ENCODE results near the gene MXD1. TPM values are rescaled to one million over a fixed set of nuclear protein-coding genes. Genes with fewer than 3 reads are reported as not detected.

MXD1 gene
- total and polyA plus RNA-seq, 9 of the 15 experiments (the other 6 are each of a cell fraction or from before 2014, with no cell fraction given): 6.7 to 35.9 (median 11.0) TPM

DNA sequence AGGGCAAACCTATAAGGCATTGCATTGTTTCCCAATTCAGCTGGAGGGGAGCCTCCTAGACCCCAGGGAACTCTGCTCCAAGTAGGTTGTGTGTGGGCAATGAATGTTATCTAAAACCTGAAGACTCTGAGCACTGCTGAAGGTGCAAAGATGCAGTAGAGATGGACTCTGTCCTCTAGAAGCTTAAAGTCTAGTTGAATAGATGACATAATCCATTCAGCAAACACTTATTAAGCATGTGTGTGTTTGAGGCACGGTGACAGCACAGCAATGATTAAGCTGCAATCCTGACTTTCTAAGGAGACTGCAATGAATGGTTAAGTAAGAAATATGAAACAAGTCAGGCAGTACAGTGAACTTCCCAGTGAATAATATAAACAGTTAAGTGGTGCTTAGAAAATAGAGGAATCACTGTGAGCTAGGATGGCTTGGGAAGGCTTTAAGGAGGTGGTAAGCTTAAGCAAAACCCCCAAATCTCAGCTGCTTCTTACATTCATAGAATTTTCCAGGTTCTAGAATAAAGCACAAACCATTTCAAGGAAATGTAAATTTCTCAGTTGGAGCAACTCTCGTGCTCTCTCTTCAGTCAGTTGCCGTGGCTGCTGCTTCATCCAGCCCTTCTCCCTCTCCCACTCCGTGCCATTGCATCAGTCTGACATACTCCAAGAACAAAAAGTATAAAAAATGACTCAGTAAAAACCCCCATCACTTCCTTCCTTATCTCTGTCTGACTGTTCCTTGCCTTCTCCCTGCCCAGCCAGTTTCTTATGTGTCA lies 19.1 kb downstream of the MXD1 start (continued):
- TF ChIP-seq, protein P1, sequence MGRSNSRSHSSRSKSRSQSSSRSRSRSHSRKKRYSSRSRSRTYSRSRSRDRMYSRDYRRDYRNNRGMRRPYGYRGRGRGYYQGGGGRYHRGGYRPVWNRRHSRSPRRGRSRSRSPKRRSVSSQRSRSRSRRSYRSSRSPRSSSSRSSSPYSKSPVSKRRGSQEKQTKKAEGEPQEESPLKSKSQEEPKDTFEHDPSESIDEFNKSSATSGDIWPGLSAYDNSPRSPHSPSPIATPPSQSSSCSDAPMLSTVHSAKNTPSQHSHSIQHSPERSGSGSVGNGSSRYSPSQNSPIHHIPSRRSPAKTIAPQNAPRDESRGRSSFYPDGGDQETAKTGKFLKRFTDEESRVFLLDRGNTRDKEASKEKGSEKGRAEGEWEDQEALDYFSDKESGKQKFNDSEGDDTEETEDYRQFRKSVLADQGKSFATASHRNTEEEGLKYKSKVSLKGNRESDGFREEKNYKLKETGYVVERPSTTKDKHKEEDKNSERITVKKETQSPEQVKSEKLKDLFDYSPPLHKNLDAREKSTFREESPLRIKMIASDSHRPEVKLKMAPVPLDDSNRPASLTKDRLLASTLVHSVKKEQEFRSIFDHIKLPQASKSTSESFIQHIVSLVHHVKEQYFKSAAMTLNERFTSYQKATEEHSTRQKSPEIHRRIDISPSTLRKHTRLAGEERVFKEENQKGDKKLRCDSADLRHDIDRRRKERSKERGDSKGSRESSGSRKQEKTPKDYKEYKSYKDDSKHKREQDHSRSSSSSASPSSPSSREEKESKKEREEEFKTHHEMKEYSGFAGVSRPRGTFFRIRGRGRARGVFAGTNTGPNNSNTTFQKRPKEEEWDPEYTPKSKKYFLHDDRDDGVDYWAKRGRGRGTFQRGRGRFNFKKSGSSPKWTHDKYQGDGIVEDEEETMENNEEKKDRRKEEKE (IDR thresholded peaks at IDR 0.05; ENCODE audit: borderline replicate concordance in 1 of 2, control insufficient read depth in 1 of 2, low read depth in 2 of 2, low read length in 1 of 2): no peak
- TF ChIP-seq FOXJ3 (CRISPR knock-in tag; IDR thresholded peaks at IDR 0.05) (no peak), BRF1 (IDR thresholded peaks at IDR 0.05; ENCODE audit: borderline replicate concordance, extremely low read depth, insufficient read length) (no peak), MYNN (IDR thresholded peaks at IDR 0.05) (no peak), MYNN (CRISPR knock-in tag; IDR thresholded peaks at IDR 0.05) (no peak), CTCFL (IDR thresholded peaks at IDR 0.05; ENCODE audit: borderline replicate concordance, insufficient read depth, low read depth, low read length, poor library complexity, severe bottlenecking) (no peak), RBFOX2 (IDR thresholded peaks at IDR 0.05; ENCODE audit: low read depth, low read length) (peak; percentile 56), NCOA2 (IDR thresholded peaks at IDR 0.05; ENCODE audit: partially characterized antibody in 2 of 2) (no peak), ZNF354B (CRISPR knock-in tag; IDR thresholded peaks at IDR 0.05) (no peak), ZNF668 (CRISPR knock-in tag; IDR thresholded peaks at IDR 0.05) (no peak), MAFF (IDR thresholded peaks at IDR 0.05; ENCODE audit: low read length) (peak; percentile 56; the same call in 1 of the 2 replicates), NFYB (IDR thresholded peaks at IDR 0.05; ENCODE audit: extremely low read depth, insufficient read length) (no peak), E2F4 (CRISPR knock-in tag; IDR thresholded peaks at IDR 0.05; ENCODE audit: low read depth) (no peak), EGR1 (conservative IDR thresholded peaks at IDR 0.05) (no peak), ZFX (CRISPR knock-in tag; IDR thresholded peaks at IDR 0.05) (no peak), SNAPC5 (CRISPR knock-in tag; IDR thresholded peaks at IDR 0.05) (no peak)
- TF ChIP-seq, protein P2, sequence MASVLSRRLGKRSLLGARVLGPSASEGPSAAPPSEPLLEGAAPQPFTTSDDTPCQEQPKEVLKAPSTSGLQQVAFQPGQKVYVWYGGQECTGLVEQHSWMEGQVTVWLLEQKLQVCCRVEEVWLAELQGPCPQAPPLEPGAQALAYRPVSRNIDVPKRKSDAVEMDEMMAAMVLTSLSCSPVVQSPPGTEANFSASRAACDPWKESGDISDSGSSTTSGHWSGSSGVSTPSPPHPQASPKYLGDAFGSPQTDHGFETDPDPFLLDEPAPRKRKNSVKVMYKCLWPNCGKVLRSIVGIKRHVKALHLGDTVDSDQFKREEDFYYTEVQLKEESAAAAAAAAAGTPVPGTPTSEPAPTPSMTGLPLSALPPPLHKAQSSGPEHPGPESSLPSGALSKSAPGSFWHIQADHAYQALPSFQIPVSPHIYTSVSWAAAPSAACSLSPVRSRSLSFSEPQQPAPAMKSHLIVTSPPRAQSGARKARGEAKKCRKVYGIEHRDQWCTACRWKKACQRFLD (CRISPR knock-in tag; IDR thresholded peaks at IDR 0.05): peak; percentile 53; the same call in 1 of the 2 replicates
- TF ChIP-seq, protein P3, sequence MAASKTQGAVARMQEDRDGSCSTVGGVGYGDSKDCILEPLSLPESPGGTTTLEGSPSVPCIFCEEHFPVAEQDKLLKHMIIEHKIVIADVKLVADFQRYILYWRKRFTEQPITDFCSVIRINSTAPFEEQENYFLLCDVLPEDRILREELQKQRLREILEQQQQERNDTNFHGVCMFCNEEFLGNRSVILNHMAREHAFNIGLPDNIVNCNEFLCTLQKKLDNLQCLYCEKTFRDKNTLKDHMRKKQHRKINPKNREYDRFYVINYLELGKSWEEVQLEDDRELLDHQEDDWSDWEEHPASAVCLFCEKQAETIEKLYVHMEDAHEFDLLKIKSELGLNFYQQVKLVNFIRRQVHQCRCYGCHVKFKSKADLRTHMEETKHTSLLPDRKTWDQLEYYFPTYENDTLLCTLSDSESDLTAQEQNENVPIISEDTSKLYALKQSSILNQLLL (CRISPR knock-in tag; IDR thresholded peaks at IDR 0.05; ENCODE audit: borderline replicate concordance): no peak

Measured in K562 (cell line).